Activated CD4-positive, alpha-beta T cell treated with anti-CD3 and anti-CD28 coated beads for 1 hour (primary cell): ENCODE results near the gene PARP1.

ENCODE experiments used
- DNase-seq: peaks from one replicate; pipeline ENCODE4 v3.0.0-alpha.2; 2020

PARP1 gene

DNA sequence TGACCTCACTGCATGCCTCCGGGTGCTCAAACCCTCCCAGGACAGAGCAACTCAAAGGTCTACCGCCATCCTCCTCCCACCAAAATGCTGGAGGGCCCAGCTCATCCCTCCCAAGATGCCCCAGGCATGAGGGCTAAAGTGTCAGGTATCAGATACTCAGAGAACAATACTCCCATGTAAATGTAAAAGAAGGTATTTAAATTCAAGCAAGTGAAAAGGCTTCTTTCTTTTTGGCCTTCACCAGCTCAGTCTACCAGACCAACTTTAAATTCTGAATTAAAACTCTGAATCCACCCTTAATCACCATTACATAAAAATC, 3.0 kb downstream of the PARP1 start:
- no peak for DNase-seq

DNA sequence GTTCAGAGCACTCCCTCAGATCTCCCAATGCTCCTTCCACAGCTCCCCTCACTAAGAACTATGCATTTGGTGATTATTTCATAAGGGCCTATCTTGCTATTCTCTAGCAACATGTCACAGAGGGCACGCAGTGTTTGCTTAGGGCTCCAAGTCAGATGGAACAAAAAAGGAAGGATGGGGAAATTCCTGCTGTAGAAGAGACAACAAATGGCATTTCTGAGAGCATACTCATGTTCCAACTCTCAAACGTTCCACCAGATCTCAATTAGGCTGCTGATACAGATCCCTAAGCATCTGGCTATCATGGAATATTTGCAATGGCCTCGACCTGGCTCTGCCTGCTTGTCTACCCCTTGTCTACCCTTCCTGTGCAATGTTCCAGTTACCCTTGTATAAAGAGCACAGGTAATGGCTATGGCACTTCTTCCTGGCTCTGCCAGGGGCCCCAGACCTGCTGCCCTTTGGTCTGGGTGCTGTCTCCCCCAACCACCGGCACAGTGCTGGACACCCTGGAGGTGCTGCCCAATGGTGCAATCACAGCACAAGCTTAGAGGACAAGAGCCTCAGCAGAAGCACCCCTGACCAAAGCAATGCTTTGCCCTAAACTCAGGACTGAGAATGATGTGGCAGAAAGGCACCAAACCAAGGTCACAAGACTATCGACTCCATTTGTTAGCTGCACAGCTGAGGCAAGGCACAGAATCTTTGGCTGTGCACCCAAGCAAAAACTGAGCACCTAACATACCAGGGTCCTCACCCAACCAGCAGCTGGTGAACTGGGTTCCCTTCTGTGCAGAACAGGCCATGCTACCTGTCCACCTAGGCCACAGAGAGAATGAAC, 3.6 kb downstream of the PARP1 start:
- DNase-seq, result no peak

DNA sequence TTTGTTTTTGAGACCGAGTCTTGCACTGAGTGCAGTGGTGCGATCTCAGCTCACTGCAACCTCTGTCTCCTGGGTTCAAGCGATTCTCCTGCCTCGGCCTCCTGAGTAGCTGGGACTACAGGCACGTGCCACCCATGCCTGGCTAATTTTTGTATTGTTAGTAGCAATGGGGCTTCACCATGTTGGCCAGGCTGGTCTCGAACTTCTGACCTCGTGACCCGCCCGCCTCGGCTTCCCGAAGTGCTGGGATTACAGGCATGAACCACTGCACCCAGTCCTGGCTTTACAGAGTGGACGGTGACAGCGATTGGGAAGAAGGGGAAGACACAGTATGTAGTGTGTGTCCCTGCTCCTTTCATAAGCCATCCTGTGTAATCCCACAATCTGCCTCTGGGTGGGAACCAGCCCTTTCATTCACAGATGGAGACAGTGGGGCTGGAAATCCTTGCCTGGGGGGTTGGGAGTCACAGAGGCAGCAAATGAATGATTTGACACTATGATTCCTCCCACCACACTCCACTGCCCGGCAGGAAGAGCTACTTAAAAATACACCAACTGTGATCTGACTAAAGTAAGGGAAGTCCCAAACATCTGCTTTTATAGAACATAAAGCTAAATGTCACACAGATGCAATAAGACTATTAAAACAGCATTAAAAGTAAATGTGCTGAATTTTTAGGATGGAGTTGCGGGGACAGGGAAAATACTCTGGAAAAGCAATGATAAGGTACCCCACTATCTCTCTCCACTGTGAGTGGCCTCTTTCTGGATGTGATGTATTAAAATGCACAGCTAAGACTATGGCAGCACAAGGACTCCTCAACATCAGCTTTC, 4.5 kb downstream of the PARP1 start:
- no peak for DNase-seq

DNA sequence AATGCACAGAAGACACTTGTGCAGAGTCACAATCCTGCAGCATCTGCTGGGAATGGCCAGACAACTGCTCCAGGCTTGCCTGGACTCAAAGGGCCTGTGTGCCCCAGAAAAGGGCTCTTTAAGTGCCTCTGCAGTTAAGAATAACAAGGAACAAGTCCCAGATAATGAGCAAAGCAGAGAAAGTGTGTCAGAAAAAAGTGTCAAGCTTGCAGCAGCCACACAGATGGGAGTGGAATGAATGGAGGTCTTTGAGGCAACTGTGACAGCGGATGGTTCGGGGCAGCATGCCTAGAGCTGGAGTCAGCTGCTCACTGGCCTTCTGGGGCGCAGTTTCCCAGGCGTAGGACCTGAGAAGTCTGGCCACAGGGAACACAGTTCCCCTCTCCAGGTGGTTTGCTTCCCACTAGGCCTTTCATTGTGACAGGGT, 5.1 kb downstream of the PARP1 start:
- no peak for DNase-seq

DNA sequence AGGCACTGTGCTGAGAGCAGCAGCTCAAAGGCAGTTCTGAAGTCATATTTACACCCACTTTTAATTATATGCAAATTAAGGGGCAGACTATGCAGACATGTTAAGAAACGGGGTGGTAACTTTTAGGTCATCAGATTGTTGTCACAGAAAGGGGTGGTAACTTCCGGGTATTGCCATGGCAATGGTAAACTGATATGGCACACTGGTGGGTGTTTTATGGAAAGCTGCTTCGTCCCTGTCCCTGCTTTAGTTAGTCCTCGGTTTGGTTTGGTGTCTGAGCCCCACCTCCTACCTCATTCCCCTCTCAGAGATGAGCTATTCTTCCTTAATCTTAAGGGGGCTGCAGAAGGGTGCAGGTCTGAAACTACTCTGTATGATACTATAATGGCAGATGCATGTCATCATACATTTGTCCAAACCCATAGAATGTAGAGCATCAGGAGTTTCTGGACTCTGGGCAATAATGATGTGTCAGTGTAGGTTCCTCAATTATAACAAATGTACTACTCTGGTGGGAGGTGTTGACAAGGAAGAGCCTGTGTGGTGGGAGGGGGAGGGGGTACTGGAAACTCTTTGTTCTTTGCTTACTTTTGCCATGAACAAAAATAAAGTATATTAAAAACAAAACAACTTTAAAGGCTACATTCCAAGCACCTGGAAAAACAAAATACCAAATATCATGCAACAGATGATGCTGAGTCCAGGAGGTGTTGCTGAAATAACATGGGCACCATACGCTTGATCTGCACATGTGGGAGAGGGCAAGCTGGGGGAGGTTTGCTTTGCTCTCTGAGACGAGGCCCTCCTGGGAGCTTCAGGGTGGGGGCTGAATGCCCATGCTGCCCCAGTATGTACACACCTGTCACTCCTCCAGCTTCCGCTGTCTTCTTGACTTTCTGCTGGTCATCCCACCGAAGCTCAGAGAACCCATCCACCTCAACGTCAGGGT, 6.3 kb downstream of the PARP1 start:
- DNase-seq, result no peak

DNA sequence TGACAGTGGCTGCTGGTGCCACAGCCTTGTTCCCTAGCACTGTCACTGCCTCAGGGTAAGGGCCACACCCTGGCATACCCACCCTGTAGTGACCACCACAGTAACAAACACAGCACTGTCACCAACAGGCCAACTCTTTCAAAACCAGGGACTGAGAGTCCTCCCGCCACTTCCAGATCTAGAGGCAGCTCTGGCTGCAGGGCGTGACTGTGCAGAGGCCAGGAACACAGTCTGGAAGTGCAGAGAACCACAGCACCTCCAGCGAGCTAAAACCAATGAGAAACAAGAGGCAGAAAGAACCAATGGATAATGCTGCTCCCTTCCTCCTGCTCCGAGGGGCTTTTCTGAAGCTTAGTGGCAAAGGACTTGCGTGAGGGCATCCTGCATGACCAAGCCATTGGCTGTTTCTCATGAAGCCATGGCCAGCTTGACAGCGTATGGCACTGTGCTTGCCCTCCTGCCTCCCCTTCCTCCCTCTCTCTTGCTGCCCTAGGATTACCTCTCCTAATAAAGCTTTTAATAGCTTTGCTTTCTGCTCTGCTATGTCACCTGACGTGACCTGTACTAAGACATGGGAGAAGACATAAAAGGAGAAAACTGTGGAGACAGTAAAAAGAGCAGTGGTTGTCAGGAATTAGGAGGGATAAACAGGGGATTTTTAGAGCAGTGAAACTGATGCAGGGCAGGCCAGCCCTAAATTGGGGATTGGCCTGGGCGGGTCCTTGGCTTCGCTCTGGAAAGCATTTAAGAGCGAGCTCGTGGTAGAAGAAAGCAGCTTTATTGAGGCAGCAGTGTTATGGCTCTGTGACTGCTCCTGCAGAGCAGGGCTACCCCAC, 7.2 kb downstream of the PARP1 start:
- no peak for DNase-seq

DNA sequence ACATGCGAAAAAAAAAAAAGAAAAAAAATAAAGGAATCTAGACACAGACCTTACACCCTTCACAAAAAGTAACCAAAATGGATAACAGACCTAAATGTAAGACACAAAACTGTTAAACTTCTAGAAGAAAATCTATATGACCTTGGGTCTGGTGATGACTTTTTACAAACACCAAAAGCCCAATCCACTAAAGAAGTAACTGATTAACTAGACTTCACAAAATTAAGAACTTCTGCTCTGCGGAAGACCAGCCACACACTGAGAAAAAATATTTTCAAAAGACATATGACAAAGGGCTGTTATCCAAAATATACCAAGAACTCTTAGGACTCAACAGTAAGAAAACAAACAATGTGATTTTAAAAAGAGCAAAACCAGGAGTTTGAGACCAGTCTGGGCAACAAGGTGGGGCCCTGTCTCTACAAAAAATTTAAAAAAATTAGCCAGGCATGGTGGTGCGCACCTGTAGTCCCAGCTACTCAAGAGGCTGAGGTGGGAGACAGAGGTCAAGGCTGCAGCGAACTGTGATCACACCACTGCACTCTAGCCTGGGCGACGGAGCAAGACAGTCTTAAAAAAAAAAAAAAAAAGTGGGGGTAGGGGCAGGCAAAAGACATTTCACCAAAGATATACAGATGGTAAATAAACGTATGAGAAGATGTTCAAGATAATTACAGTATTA, 9.8 kb downstream of the PARP1 start:
- no peak for DNase-seq

DNA sequence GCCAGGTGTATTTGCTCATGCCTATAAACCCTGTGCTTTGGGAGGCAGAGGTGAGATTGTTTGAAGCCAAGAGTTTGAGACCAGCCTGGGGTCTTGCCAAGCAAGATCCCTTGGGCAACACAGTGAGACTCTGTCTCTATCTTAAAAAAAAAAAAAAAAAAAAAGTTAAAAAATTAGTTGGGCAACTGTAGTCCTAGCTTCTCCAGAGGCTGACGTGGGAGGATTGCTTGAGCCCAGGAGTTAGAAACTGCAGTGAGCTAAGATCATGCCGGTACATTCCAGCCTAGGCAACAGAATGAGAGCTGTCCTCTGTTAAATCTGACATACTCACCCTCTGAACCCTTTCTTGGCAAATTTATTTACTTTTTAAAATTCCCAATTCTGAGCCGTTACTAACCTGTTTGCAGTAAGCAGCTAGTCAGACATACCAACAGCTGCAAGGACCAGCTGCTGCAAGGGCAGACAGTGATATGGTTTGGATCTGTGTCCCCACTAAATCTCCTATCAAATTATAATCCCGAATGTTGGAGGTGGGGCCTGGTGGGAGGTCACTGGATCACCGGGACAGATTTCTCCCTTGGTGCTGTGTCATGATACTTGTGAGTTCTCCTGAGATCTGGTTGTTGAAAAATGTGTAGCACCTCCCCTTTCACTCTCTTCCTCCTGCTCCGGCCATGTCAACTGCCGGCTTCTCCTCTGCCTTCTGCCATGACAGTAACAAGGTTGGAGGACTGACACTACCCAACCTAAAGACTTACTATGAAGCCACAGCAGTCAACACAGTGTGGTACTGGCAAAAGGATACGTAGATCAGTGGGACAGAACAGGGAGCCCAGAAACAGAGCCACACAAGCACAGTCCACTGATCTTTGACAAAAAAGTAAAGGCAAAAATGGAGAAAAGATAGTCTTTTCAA, 10.6 kb downstream of the PARP1 start:
- DNase-seq, result no peak

DNA sequence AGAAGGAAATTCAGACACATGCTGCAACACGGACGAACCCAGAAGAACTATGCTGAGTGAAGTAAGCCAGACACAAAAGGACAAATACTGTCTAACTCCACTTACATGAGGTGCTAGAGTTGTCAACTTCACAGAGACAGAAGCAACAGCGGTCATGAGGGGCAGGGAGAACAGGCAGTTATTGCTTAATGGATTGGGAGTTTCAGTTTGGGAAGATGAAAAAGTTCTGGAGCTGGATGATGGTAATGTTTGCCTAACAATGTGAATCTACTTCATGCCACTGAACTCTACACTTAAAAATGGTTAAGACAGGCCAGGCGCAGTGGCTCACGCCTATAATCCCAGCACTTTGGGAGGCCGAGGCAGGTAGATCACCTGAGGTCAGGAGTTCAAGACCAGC, 12.1 kb downstream of the PARP1 start:
- no peak for DNase-seq

DNA sequence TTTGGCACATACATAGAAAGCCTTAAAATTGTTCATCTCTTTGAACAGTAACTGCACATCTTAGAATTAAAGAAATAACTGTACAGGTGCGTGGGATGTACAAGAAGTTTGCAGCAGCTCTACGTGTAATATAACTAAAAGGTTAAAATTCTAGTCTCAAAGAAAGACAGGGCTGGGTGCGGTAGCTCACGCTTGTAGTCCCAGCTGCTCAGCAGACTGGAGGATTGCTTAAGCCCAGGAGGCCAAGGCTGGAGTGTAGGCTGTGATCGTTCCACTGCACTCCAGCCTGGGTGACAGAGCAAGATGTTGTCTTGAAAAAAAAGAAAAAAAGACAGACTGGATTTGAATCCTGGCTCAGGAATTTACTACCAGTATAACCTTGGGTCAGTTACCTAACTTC, 13.4 kb downstream of the PARP1 start:
- DNase-seq, result no peak

DNA sequence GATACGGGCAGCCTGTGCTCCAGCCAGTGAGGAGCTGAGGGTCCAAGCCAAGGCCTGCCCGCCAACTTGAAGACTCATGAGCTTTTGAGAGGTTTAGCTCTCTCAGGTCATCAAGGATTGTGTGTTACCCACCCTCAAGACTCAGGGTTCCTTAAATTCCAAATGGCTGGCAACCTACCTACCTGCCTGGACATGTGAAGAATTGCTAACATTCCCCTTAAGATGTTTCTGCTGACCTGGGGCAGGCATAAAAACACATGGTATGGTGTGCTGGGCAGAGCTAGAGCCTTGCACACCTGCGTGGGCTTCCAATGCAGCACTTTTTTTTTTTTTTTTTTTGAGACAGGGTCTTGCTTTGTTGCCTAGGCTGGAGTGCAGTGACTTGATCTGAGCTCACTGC, 17.2 kb downstream of the PARP1 start:
- no peak for DNase-seq

DNA sequence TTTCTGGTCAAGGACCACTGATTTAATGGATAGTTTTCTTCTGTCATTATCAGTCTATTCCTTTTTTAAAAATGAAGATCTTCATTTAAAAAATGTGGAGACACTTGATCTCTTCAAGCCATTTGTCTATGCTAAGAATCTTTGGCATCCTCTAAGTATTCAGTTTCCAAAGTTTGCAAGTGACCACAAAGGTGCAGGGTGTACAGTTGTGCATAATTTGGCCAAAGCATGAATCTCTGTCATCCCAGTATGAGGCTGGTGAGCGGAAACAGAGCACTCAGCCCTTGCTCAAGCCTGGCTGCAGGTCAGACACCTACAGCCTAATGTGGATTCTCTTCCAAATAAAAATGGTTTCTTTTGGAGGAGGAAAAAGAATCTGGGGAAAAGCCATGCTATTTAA, 19.8 kb downstream of the PARP1 start:
- DNase-seq, result no peak

DNA sequence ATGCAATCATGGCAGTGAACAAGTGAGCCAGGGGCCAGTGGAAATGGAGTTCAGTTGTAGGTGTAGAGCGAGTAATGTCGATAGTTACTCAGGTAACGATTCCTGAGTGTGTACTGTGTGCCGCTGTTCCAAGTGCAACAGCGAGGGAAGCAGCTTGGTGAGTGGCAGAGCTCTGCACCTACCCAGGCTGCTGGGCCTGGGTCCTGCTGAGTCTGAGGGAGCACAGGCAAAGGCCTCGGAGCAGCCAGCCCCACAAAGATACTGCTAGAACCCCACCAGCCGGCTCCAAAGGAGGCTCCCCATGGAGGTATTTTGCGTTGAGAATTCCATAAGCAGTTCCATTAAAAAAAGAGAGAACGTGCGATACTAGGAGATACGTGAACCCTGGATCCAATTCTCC, 23.2 kb downstream of the PARP1 start:
- DNase-seq, result no peak

DNA sequence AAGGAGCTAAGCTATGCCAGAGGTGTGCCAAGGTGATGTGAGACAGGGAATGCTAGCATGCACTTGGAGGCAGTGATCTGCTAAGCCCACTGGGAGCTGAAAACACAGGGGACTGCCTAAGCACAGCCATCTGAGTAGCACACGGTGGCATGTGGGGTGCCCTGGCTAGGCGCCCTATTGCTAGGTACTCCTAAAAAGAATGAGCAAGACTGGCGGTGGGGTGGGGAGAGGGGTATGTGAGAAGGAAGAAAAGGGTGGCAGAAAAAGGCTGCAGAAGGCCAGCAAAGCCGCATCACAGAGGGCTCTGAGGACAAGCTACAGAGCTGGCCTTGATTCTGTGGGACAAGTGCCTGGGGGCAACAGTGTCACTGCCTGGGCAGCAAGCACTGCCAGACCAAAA, 23.9 kb downstream of the PARP1 start:
- DNase-seq, result no peak

DNA sequence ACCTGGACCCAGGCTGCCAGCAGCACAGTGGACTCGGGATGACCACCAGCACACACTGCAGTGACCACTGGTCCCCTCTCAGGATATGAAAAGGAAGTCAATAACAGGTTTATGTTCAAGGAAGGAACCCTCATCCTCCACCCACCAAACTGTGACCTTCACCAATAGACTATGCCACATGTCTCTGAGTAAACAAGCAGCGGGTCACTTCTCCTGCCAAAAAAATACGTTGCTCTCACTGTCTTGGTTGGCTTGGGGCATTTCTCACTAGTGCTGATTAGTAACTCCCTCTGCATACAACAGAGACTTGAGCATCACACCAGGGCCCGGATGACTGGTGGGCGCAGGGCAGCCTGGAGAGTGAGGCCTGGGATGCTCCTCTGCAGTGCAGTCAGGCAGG, 25.9 kb downstream of the PARP1 start:
- no peak for DNase-seq

DNA sequence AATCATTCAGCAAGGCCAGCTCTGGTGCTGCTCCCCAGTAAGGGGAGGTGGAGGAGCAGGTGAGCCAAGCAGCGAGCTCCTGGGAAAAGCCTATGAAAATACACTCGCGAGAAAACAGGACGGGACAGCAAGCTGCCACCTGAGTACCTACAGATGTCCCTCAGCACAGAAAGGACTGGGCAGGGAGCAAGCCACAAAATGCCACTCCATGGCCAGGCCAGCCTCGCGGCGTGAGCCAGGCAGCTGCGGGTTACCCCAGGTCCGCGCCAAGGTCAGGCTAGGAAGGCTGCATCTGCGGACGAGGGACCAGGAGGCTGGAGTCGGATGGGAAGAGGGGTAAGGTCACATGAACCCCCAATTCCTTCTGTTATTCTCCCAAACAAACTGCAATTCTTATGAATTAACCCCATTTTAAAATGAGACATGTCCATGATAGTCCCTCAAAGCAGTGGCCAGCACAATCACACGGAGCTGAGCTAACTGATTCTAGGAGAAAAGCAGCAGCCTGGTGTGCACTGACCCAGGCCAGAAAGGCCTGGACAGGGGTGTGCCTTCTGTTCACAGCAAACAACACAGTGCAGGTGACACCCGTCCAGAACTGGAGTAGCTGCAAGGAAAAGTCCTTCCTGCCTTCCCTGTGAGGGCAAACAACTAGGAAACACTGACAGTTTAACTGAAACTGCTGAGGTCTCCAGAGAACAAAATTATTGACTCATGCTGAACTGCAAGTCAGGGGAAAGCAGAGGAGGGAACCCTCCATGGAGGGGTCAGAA, 26.5 kb downstream of the PARP1 start:
- DNase-seq, result no peak

DNA sequence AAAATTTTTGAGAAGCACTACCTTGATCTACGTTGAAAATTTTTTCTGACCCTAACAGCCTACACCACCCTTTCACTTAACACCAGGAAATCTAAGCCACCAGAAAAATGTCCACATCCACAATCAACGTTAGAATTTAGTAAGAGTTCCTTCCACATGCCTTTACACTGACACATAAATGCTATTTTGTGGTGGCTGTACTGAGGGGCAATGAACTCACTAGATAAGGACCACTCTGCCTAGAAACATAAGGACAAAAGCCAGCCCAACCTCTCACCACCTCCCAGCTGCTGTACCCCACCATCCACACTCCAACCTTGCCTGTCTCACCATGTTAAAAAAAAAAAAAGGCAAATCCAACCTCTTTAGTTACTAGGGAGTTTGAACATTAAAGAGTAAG, 29.8 kb downstream of the PARP1 start:
- DNase-seq, result no peak

DNA sequence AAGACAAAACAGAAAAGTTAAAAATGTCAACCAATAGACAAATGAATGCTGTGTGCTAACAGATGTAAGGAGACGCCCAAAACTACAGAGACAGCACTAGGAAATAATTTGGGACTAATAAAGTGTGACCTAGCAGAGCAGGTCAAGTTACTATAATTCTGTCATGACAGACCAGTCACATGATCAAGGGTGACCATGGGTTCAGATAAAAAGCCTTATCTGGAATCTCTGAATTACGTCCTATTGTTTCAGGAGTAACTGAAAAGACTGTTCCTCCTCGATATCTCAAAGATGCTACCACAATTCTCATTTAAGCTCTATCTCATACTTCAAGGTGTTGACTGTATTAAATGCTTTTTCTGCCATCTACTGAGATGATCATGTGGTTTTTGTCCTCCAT, 31.6 kb downstream of the PARP1 start:
- DNase-seq, result no peak

DNA sequence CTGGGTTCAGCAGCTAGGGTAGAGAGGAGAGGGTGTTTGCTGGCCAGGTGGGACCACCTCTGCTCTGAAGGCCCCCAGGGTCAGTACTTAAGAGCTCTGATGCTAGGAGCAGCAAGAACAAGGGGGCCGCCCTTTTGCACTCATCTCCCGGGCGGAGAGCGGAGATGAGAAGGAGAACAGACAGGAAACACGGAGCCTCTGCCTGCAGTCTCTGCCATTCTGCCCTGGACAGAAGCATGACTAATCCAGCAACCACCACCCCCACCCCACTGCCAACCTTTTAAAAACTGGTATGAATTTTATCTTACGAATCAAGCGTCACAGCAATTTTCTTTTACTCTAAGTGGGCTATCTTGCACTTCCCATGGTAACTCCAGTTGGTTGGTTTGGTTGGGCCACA, 34.5 kb downstream of the PARP1 start:
- DNase-seq, result no peak

DNA sequence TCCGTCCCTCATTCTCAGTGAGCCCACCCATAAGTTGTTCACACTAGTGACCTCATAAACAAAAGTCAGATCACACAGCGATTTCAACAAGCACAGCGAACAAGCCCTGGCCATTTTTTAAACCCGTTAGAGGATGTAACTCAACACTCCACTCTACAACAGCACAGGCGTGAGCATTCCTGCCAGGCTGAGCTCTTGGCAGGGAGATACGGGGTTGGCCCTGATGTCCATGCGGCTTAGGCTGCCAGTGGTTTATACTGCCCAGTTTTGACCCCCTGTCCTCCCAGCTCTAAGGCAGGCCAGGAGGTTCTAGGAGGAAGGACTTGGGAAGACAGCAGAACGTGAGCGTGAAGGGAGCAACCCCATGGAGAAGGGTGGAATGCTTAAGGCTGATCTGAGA, 35.0 kb downstream of the PARP1 start:
- DNase-seq, result no peak
